Tibial nerve (tissue), 4 donors: ENCODE data around the gene PLXNA4. TPM values are rescaled to one million over a fixed set of nuclear protein-coding genes. Genes with fewer than 3 reads are reported as not detected.

Source experiments
- DNase-seq, 2 donors: peaks; one replicate each; pipeline ENCODE4 v3.0.0-alpha.2; 2019; ENCODE audit warnings: low spot score in 2 of 2
- H3K27ac ChIP-seq, 4 donors: fragments of 200-600 bp; sonication (generic) in 3 of 4; one replicate each; pipeline ENCODE4 v1.5.1; 2017 to 2019; ENCODE audit warnings: mild to moderate bottlenecking in 1 of 4
- H3K27me3 ChIP-seq, 2 donors: fragments of 200-600 bp; sonication (generic) in 1 of 2; one replicate each; pipeline versions ENCODE4 v1.5.1 to v1.6.0; 2017 to 2019
- H3K36me3 ChIP-seq, 3 donors: fragments of 200-600 bp; sonication (generic); one replicate each; pipeline ENCODE4 v1.5.1; 2018 to 2019
- H3K4me1 ChIP-seq, 4 donors: fragments of 200-600 bp; sonication (generic) in 3 of 4; one replicate each; pipeline ENCODE4 v1.5.1; 2017 to 2019
- H3K4me3 ChIP-seq, 4 donors: fragments of 200-600 bp; sonication (generic) in 3 of 4; one replicate each; pipeline ENCODE4 v1.5.1; 2017 to 2019; ENCODE audit warnings: mild to moderate bottlenecking in 1 of 4, moderate library complexity in 1 of 4
- H3K9me3 ChIP-seq, 4 donors: fragments of 200-600 bp; sonication (generic) in 3 of 4; one replicate each; pipeline ENCODE4 v1.5.1; 2017 to 2019
- EP300 ChIP-seq, 2 donors: sonication (generic); formaldehyde crosslinking; IDR thresholded peaks; one replicate each; pipeline ENCODE4 v1.6.1; 2017; ENCODE audit warnings: antibody characterized with exemption in 2 of 2, mild to moderate bottlenecking in 1 of 2
- POLR2A ChIP-seq, 2 donors: fragments of 450-650 bp; IDR thresholded peaks; one replicate each; pipeline ENCODE4 v1.6.1; 2017; ENCODE audit warnings: antibody characterized with exemption in 2 of 2, mild to moderate bottlenecking in 2 of 2, moderate library complexity in 2 of 2
- WGBS, 2 donors: methylation state at CpG; one replicate each; pipeline ENCODE4 v1.1.5; 2018; 5-methylcytosine and 5-hydroxymethylcytosine counted together
- total RNA-seq, 4 donors: library from RNA; depleted of rRNA; stranded (reverse); fragments of >200 nt; gene quantifications; one replicate each; pipeline ENCODE4 v1.1.0, GENCODE V29; 2016
- TF ChIP-seq, protein P1 (sequence below), 5 experiments: fragments of 200-600 bp in 3 of 5; fragments of 450-650 bp in 2 of 5; sonication (generic) in 3 of 5; IDR thresholded peaks; one replicate each; pipeline ENCODE4 v1.5.1; 2016 to 2019; ENCODE audit warnings: antibody characterized with exemption in 5 of 5, mild to moderate bottlenecking in 3 of 5, moderate library complexity in 2 of 5

The PLXNA4 gene
- total RNA-seq, 4 donors from 2014 or later: 12.6 to 32.4 (median 13.7) TPM

DNA sequence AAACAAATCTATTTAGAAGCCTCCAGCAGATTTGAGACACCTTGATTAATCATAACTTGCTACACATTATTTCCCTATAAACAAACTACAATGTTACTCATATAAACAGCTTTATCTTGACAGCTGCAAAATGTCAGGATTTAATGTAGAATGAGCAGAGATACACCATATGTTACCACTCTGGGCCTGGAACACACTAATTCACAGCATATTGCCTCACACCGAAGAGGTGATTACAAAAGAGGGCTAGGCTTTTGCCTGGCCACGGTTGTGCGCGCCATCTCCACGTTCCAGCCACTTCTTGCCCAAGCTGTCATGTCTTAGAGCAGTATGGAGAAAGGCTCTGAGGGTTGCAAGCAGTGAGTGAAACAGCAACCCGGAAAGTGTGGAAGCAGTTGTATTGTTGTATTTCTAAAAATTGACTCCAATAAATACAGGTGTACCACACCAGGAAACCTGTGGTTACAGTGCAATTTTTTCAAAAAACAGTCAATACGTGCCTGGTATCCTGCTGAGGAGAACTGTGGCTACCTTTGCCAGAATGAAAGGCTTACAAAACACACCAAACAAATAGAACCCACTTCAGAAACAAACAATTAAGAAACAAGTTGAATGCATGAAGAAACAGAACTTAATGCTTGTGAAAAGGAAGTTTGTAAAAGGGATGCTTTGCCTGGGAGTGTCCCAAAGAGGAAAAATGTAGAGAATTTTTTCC lies 498.1 kb downstream of the PLXNA4 start:
- Histone ChIP-seq H3K27me3 (no peaks in the 10 kb centered on the region), H3K4me3 (no peak overlapping the region), H3K27ac (no peak overlapping the region), H3K4me1 (peaks cover 0 to 16% (median 0%) of the 10 kb centered on the region in 4 donors), H3K9me3 (no peaks in the 10 kb centered on the region), H3K36me3 (no peaks in the 10 kb centered on the region)
- no peak for DNase-seq
- TF ChIP-seq POLR2A (IDR thresholded peaks at IDR 0.05): no peak
- no peak for TF ChIP-seq EP300 (IDR thresholded peaks at IDR 0.05)
- TF ChIP-seq, protein P1, sequence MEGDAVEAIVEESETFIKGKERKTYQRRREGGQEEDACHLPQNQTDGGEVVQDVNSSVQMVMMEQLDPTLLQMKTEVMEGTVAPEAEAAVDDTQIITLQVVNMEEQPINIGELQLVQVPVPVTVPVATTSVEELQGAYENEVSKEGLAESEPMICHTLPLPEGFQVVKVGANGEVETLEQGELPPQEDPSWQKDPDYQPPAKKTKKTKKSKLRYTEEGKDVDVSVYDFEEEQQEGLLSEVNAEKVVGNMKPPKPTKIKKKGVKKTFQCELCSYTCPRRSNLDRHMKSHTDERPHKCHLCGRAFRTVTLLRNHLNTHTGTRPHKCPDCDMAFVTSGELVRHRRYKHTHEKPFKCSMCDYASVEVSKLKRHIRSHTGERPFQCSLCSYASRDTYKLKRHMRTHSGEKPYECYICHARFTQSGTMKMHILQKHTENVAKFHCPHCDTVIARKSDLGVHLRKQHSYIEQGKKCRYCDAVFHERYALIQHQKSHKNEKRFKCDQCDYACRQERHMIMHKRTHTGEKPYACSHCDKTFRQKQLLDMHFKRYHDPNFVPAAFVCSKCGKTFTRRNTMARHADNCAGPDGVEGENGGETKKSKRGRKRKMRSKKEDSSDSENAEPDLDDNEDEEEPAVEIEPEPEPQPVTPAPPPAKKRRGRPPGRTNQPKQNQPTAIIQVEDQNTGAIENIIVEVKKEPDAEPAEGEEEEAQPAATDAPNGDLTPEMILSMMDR (IDR thresholded peaks at IDR 0.05): no peak
- 75 to 83% methylated on average over 7 of the region's 7 CpGs for WGBS, 2 donors

DNA sequence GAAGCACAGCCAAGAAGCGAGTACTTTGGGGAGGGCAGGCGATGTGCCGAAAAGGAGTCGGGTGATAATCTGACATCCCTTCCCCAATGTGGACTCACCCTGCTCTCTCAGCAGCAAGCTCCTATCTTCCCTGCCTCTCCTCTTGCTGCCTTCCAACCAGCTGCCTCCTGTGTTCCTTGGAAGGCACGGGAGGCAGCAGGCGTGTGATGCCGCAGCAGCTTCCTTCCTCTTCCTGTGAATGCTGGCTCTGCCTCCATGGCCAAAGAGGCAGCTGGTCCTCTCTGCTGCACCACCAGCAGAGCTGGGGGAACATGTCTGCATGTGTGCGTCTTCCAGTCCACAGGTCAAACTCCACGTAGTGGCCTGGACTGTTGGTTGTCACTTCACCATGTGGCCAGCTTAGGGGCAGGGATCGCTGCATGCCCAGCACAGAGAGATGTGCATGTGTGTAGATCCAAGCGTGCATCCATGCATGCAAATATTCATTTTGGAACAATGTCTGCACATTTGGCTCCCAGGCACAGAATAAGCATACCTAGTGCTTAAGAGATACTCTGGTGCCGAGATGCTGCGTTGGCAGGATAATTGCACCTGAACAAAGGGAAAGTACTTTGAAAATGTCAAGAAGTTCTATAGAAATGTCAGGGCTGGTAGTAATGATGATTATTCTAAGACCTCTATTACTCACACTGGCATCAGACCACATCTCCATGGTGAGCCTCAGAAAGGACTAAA lies 499.8 kb downstream of the PLXNA4 start:
- no peaks in the 10 kb centered on the region for H3K36me3 ChIP-seq
- no peak overlapping the region for H3K4me3 ChIP-seq
- TF ChIP-seq POLR2A (IDR thresholded peaks at IDR 0.05) (no peak), EP300 (IDR thresholded peaks at IDR 0.05) (no peak)
- TF ChIP-seq, protein P1 (IDR thresholded peaks at IDR 0.05): no peak
- H3K27ac ChIP-seq: no peak overlapping the region
- WGBS, 2 donors: 77 to 84% methylated on average over 13 of the region's 13 CpGs
- no peaks in the 10 kb centered on the region for H3K27me3 ChIP-seq
- no peaks in the 10 kb centered on the region for H3K9me3 ChIP-seq
- H3K4me1 ChIP-seq: peaks cover 0 to 11% (median 0%) of the 10 kb centered on the region in 4 donors
- no peak for DNase-seq

DNA sequence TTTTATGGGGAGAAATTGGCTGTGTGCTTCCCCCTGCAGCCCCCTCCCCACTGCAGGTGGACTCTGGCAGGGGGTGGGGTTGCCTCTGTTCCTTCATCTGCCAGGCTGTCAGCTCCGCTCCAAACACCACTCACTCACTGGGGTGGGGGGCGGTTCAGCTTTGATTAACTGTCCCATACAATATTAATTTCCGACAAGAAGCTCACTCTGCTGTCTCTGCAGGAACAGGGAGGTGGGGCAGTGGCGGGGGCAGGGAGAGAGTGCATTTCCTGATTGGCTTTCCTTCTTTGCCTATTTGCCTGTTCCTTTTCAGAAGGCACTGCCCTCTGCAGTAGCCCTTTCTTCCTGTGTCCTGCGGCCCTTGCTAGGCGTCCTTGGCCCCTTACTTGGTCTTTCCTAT lies 500.8 kb downstream of the PLXNA4 start:
- no peaks in the 10 kb centered on the region for H3K27me3 ChIP-seq
- H3K4me1 ChIP-seq: peaks cover 0 to 2% (median 0%) of the 10 kb centered on the region in 4 donors
- 28% methylated on average over 6 of the region's 6 CpGs for WGBS, 2 donors
- no peak for DNase-seq
- TF ChIP-seq EP300 (IDR thresholded peaks at IDR 0.05) (no peak), POLR2A (IDR thresholded peaks at IDR 0.05) (no peak)
- TF ChIP-seq, protein P1 (IDR thresholded peaks at IDR 0.05): no peak
- no peak overlapping the region for H3K27ac ChIP-seq
- H3K9me3 ChIP-seq: no peaks in the 10 kb centered on the region
- no peaks in the 10 kb centered on the region for H3K36me3 ChIP-seq
- no peak overlapping the region for H3K4me3 ChIP-seq

DNA sequence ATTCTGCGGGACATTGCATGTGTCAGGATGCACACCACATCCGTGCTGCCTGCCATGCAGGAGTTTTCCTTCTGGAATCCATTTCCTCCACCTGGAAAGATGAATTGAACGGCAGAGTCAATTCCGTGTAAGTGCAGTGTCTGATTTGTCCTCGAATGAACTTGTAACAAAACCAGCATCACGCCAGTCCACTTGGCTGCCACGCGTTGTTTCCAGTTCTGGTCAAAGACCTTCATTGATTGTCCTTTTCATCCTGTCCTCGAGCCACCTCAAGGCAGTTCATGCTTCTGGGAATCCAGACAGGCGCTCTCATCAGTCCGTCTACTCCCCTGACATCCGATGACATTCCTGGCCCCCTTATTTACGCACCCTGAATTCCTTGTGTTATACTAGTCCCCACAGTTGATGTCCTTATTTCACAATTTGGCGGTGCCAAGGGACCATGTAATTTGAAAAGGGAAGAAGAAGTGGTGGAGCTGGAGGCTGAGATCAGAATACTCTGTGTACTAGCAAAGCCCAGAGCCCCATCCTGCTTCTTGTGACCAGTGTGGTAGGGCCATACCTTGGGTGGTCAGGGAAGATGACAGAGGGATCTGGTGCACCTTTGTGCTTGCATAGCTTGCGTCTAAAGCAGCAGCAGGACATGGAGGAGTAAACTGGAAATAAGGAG lies 502.2 kb downstream of the PLXNA4 start:
- WGBS, 2 donors: 53 to 57% methylated on average over 15 of the region's 15 CpGs
- TF ChIP-seq, protein P1 (IDR thresholded peaks at IDR 0.05): no peak
- TF ChIP-seq POLR2A (IDR thresholded peaks at IDR 0.05) (no peak), EP300 (IDR thresholded peaks at IDR 0.05) (no peak)
- H3K4me3 ChIP-seq: no peak overlapping the region

More for the DNA sequence above, 502.2 kb downstream of the PLXNA4 start:
- no peak for DNase-seq
- no peaks in the 10 kb centered on the region for H3K27me3 ChIP-seq
- H3K9me3 ChIP-seq: no peaks in the 10 kb centered on the region
- no peaks in the 10 kb centered on the region for H3K36me3 ChIP-seq
- H3K27ac ChIP-seq: no peak overlapping the region
- H3K4me1 ChIP-seq: no peaks in the 10 kb centered on the region
